H1 (cell line): ENCODE measurements around the gene STAC2. TPM values are rescaled to one million over a fixed set of nuclear protein-coding genes. Genes with fewer than 3 reads are reported as not detected.

Experiments used
- CTCF ChIA-PET: fragments of 300-600 bp; sonication (Branson Sonifier 250); formaldehyde crosslinking; loops from one replicate; lab custom pipeline; 2021; ENCODE audit not compliant: partially characterized antibody; lab: Charles Lee
- POLR2A ChIA-PET: fragments of 300-600 bp; sonication (Branson Sonifier 250); formaldehyde crosslinking; loops from one replicate; lab custom pipeline; 2021; ENCODE audit warnings: inconsistent platforms; ENCODE audit not compliant: partially characterized antibody; lab: Charles Lee
- DNase-seq, 2 experiments: peaks; one replicate each; pipeline versions ENCODE4 v3.0.0 to v3.0.0-alpha.2; 2010 to 2022; ENCODE audit warnings: low spot score in 2 of 2, low read depth in 1 of 2, mixed read lengths in 1 of 2
- FAIRE-seq: peaks from 2 replicates; lab custom pipeline; 2011; peaks lifted over from hg19 to GRCh38; lab: Jason Lieb, UNC
- H2AFZ ChIP-seq: 2 replicates; pipeline ENCODE4 v1.8.1; 2012; ENCODE audit warnings: low read length, inconsistent platforms
- H2AK5ac ChIP-seq: 2 replicates; pipeline ENCODE4 v1.6.1; 2013; ENCODE audit warnings: low read depth, low read length
- H2BK120ac ChIP-seq: replicated peaks from 2 replicates; pipeline ENCODE3; 2013; ENCODE audit warnings: low read depth, low read length, inconsistent platforms
- H2BK12ac ChIP-seq: 2 replicates; pipeline ENCODE4 v1.6.1; 2013; ENCODE audit warnings: low read depth, low read length
- H2BK15ac ChIP-seq: 2 replicates; pipeline ENCODE4 v1.6.1; 2013; ENCODE audit warnings: low read length
- H2BK20ac ChIP-seq: 2 replicates; pipeline ENCODE4 v1.6.1; 2013; ENCODE audit warnings: low read length
- H2BK5ac ChIP-seq: 2 replicates; pipeline ENCODE4 v1.6.1; 2013; ENCODE audit warnings: low read depth, low read length
- H3K14ac ChIP-seq: 2 replicates; pipeline ENCODE4 v1.6.1; 2013; ENCODE audit warnings: inconsistent platforms; ENCODE audit not compliant: insufficient read length
- H3K18ac ChIP-seq: 2 replicates; pipeline ENCODE4 v1.6.1; 2013; ENCODE audit warnings: low read length; ENCODE audit errors: extremely low read depth
- H3K23ac ChIP-seq: 2 replicates; pipeline ENCODE4 v1.6.1; 2013; ENCODE audit warnings: inconsistent platforms; ENCODE audit not compliant: insufficient read length
- H3K23me2 ChIP-seq: 2 replicates; pipeline ENCODE4 v1.6.1; 2013; ENCODE audit warnings: low read depth, low read length
- H3K27ac ChIP-seq: 2 replicates; pipeline ENCODE4 v1.6.1; 2011; ENCODE audit warnings: low read depth, low read length, inconsistent platforms
- H3K27me3 ChIP-seq, 4 experiments: replicated peaks in 1 of 4; 1 replicate in 1 of 4; 2 replicates in 3 of 4; pipeline versions ENCODE4 v1.6.1 to v1.8.1; 2011 to 2013; ENCODE audit warnings: low read length in 3 of 4, mild to moderate bottlenecking in 3 of 4, inconsistent platforms in 2 of 4, mixed read lengths in 2 of 4, moderate library complexity in 1 of 4; ENCODE audit not compliant: control insufficient read depth in 3 of 4, insufficient read depth in 3 of 4; ENCODE audit errors: extremely low read depth in 1 of 4
- H3K36me3 ChIP-seq, 4 experiments: 2 replicates each; pipeline versions ENCODE4 v1.6.1 to v1.8.1; 2011 to 2013; ENCODE audit warnings: mild to moderate bottlenecking in 4 of 4, low read length in 3 of 4, moderate library complexity in 2 of 4, control low read depth in 1 of 4, inconsistent platforms in 1 of 4; ENCODE audit not compliant: insufficient read depth in 4 of 4, control insufficient read depth in 2 of 4
- H3K4ac ChIP-seq: replicated peaks from 2 replicates; pipeline ENCODE3; 2013; ENCODE audit warnings: low read length, low read depth, mixed read lengths, inconsistent platforms; ENCODE audit not compliant: insufficient read length
- H3K4me1 ChIP-seq, 4 experiments: replicated peaks in 1 of 4; 1 replicate in 1 of 4; 2 replicates in 3 of 4; pipeline versions ENCODE4 v1.6.1 to v1.8.1; 2011 to 2013; ENCODE audit warnings: low read length in 3 of 4, inconsistent platforms in 2 of 4, mixed read lengths in 1 of 4; ENCODE audit not compliant: insufficient read depth in 4 of 4, control insufficient read depth in 3 of 4
- H3K4me2 ChIP-seq, 2 experiments: 2 replicates each; pipeline versions ENCODE4 v1.6.1 to v1.8.1; 2011 to 2013; ENCODE audit warnings: low read depth in 2 of 2, low read length in 2 of 2, control low read depth in 1 of 2, inconsistent platforms in 1 of 2, mild to moderate bottlenecking in 1 of 2; ENCODE audit not compliant: insufficient read depth in 1 of 2
- H3K4me3 ChIP-seq, 4 experiments: fragments of 200-600, 300-600 bp in 1 of 4; sonication (generic), shearing (Covaris generic), sonication (Bioruptor Twin) in 1 of 4; 2 replicates each; pipeline versions ENCODE4 v1.5.1 to v1.8.1; 2011 to 2016; ENCODE audit warnings: low read length in 4 of 4, low read depth in 3 of 4, control low read depth in 2 of 4, inconsistent platforms in 2 of 4, mild to moderate bottlenecking in 2 of 4, mixed read lengths in 1 of 4, moderate library complexity in 1 of 4; ENCODE audit not compliant: insufficient read depth in 2 of 4; ENCODE audit errors: extremely low read depth in 1 of 4
- H3K56ac ChIP-seq: replicated peaks from 2 replicates; pipeline ENCODE3; 2013; ENCODE audit warnings: low read depth, mild to moderate bottlenecking, mixed read lengths, low read length, inconsistent platforms; ENCODE audit not compliant: insufficient read length
- H3K79me1 ChIP-seq: 2 replicates; pipeline ENCODE4 v1.6.1; 2013; ENCODE audit warnings: low read depth, low read length, control low read depth
- H3K79me2 ChIP-seq, 2 experiments: 2 replicates each; pipeline versions ENCODE4 v1.6.1 to v1.8.1; 2012 to 2013; ENCODE audit warnings: low read length in 2 of 2, mild to moderate bottlenecking in 2 of 2, inconsistent platforms in 1 of 2; ENCODE audit not compliant: insufficient read depth in 2 of 2, control insufficient read depth in 1 of 2
- H3K9ac ChIP-seq, 4 experiments: replicated peaks in 1 of 4; 1 replicate in 1 of 4; 2 replicates in 3 of 4; pipeline versions ENCODE4 v1.6.1 to v1.8.1; 2011 to 2013; ENCODE audit warnings: low read depth in 3 of 4, low read length in 3 of 4, control low read depth in 2 of 4, mild to moderate bottlenecking in 2 of 4, moderate library complexity in 2 of 4, inconsistent platforms in 1 of 4; ENCODE audit errors: extremely low read depth in 1 of 4
- H3K9me3 ChIP-seq, 2 experiments: 2 replicates each; pipeline versions ENCODE4 v1.6.1 to v1.8.1; 2012 to 2013; ENCODE audit warnings: mild to moderate bottlenecking in 2 of 2, moderate library complexity in 2 of 2, control low read depth in 1 of 2, inconsistent platforms in 1 of 2, low read depth in 1 of 2, low read length in 1 of 2, mixed read lengths in 1 of 2; ENCODE audit not compliant: insufficient read depth in 2 of 2
- H4K20me1 ChIP-seq, 2 experiments: replicated peaks in 1 of 2; 2 replicates each; pipeline versions ENCODE3 to v1.8.1; 2011 to 2013; ENCODE audit warnings: inconsistent platforms in 2 of 2, low read length in 2 of 2, mild to moderate bottlenecking in 1 of 2; ENCODE audit not compliant: insufficient read depth in 2 of 2, control insufficient read depth in 1 of 2
- H4K5ac ChIP-seq: 2 replicates; pipeline ENCODE4 v1.6.1; 2013; ENCODE audit warnings: low read length, low read depth, mixed read lengths, inconsistent platforms; ENCODE audit not compliant: insufficient read length
- H4K8ac ChIP-seq: 2 replicates; pipeline ENCODE4 v1.8.0; 2013; ENCODE audit warnings: mild to moderate bottlenecking, moderate library complexity, low read length, inconsistent platforms; ENCODE audit not compliant: insufficient read depth; ENCODE audit errors: extremely low read depth
- H4K91ac ChIP-seq: replicated peaks from 2 replicates; pipeline ENCODE3; 2013; ENCODE audit warnings: low read length, mixed read lengths, inconsistent platforms; ENCODE audit not compliant: insufficient read length
- BACH1 ChIP-seq: IDR thresholded peaks from 2 replicates; pipeline ENCODE4 v1.6.1; 2012; ENCODE audit warnings: low read length, improper control_type of control experiment
- BCL11A ChIP-seq, 2 experiments: IDR thresholded peaks; one replicate each; pipeline ENCODE4 v1.6.1; 2011; ENCODE audit warnings: low read depth in 2 of 2, low read length in 2 of 2, mild to moderate bottlenecking in 2 of 2
- CEBPB ChIP-seq: IDR thresholded peaks from 2 replicates; pipeline ENCODE4 v1.6.1; 2012; ENCODE audit warnings: low read depth, low read length
- CREB1 ChIP-seq: IDR thresholded peaks from 2 replicates; pipeline ENCODE4 v1.6.1; 2012; ENCODE audit warnings: inconsistent platforms
- JUN ChIP-seq: IDR thresholded peaks from 2 replicates; pipeline ENCODE4 v1.6.1; 2011; ENCODE audit warnings: low read depth, mild to moderate bottlenecking, improper control_type of control experiment, low read length
- JUND ChIP-seq: IDR thresholded peaks from 2 replicates; pipeline ENCODE4 v1.6.1; 2011; ENCODE audit warnings: mild to moderate bottlenecking, improper control_type of control experiment, low read length
- PHF8 ChIP-seq: fragments of 200-600 bp; sonication (generic); conservative IDR thresholded peaks from 2 replicates; pipeline ENCODE4 v1.7.1; 2012; ENCODE audit warnings: low read depth, mild to moderate bottlenecking, inconsistent platforms, low read length, moderate library complexity
- RNF2 ChIP-seq: fragments of 200-900, 300-1000 bp; sonication (generic); IDR thresholded peaks from 2 replicates; pipeline ENCODE4 v1.7.1; 2016; ENCODE audit warnings: borderline replicate concordance, low read depth, mild to moderate bottlenecking, antibody characterized with exemption, low read length; ENCODE audit not compliant: poor library complexity, severe bottlenecking; ENCODE audit errors: missing control alignments
- SIRT6 ChIP-seq: IDR thresholded peaks from one replicate; pipeline ENCODE4 v1.7.1; 2012; ENCODE audit warnings: low read length, inconsistent platforms
- SIX5 ChIP-seq: IDR thresholded peaks from 2 replicates; pipeline ENCODE4 v1.6.1; 2011; ENCODE audit warnings: mild to moderate bottlenecking, low read depth, low read length
- TAF1 ChIP-seq: IDR thresholded peaks from 2 replicates; pipeline ENCODE4 v1.6.1; 2011; ENCODE audit warnings: mild to moderate bottlenecking, low read depth, low read length
- TBP ChIP-seq: IDR thresholded peaks from 2 replicates; pipeline ENCODE4 v1.6.1; 2011; ENCODE audit warnings: low read depth, low read length, improper control_type of control experiment
- YY1 ChIP-seq: IDR thresholded peaks from 2 replicates; pipeline ENCODE4 v1.6.1; 2011; ENCODE audit warnings: low read depth, mild to moderate bottlenecking, low read length
- ZNF274 ChIP-seq: IDR thresholded peaks from 2 replicates; pipeline ENCODE4 v1.7.0; 2012; ENCODE audit warnings: low read length, borderline replicate concordance; ENCODE audit errors: extremely low read depth
- WGBS, 2 experiments: shearing (Covaris generic) in 1 of 2; methylation state at CpG; one replicate each; pipeline versions ENCODE4 v1.1.6 to v1.1.7; 2013 to 2015; ENCODE audit warnings: low lambda C conversion rate in 2 of 2, mixed read lengths in 2 of 2, inconsistent platforms in 1 of 2, low coverage in 1 of 2, missing lambda C conversion rate in 1 of 2; ENCODE audit not compliant: insufficient replicate concordance in 2 of 2, insufficient coverage in 1 of 2, insufficient read length in 1 of 2; ENCODE audit errors: extremely low coverage in 1 of 2, missing lambda C conversion rate in 1 of 2; 5-methylcytosine and 5-hydroxymethylcytosine counted together
- polyA plus RNA-seq, 7 experiments: library from polyadenylated mRNA; depleted of rRNA in 3 of 7; stranded (reverse) in 5 of 7; unstranded in 2 of 7; fragments of >200 nt in 5 of 7; fragments of 200-250 nt in 2 of 7; gene quantifications; 1 replicate in 5 of 7; 2 replicates in 1 of 7; 4 replicates in 1 of 7; pipeline versions ENCODE4 v1.2.1 to v1.2.3, GENCODE V29; 2011 to 2013; ENCODE audit warnings: missing spikeins in 2 of 7, mixed read lengths in 2 of 7
- total RNA-seq: library from RNA; stranded (reverse); fragmentation: NEBNext Ultra II Directional; extraction: Animal tissue kit (Norgen Biotek cat#: 25700); gene quantifications from 2 replicates; pipeline ENCODE4 v1.2.1, GENCODE V29; 2021

The STAC2 gene
- total and polyA plus RNA-seq, 2 of the 8 experiments (the other 6 are each of a cell fraction or from before 2014, with no cell fraction given): 1.5 to 6.0 TPM

DNA sequence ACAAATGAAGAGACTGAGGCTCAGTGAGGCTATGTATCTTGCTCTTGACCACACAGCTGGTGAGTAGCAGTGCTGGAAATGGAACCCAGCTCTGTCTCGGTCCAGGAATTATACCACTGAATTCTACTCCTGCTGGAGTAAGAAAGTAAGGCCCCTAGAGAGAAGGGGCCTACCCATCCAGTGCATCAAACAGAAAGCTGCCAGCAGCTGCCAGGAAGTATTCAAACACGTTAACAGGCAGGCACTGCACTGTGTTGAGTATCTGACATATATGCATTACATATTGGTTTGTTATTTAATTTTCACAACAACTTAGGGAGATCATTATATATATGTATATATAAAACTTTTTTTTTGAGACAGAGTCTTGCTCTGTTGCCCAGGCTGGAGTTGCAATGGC lies 63.8 kb downstream of the STAC2 start:
- 0 out of 2 replicates have a peak overlapping the region, but pooled peaks have one; percentile 60 for H2BK12ac ChIP-seq
- ChIA-PET CTCF (interaction anchor here (0.6 to 10.8 kb wide), 7 partner anchors 7 to 270 kb away, joined by 3 to 151 read pairs (median 4); no protein-coding TSS in a partner anchor), POLR2A (interaction anchor here (3.8 kb wide), 1 partner anchor 12 kb away, joined by 11 read pairs; no protein-coding TSS in a partner anchor)
- H2BK120ac ChIP-seq: no peak overlapping the region
- H3K9me3 ChIP-seq: no peaks in the 10 kb centered on the region
- H3K56ac ChIP-seq: no peak overlapping the region
- H3K36me3 ChIP-seq: no peaks in the 10 kb centered on the region
- H2BK15ac ChIP-seq: no peak overlapping the region
- no peak overlapping the region for H3K14ac ChIP-seq
- no peak overlapping the region for H2BK5ac ChIP-seq
- H3K9ac ChIP-seq: no peak overlapping the region
- no peak overlapping the region; the same call in 1 of the 2 replicates for H2AK5ac ChIP-seq
- no peak overlapping the region for H2AFZ ChIP-seq
- DNase-seq (no peak), FAIRE-seq (no peak)
- no peak overlapping the region for H4K91ac ChIP-seq
- WGBS, 2 experiments: 84% methylated on average over 2 of the region's 2 CpGs; no CpG with 5 or more reads in 1 of the 2 experiments
- H4K8ac ChIP-seq: no peak overlapping the region
- 0 out of 2 replicates have a peak overlapping the region, but pooled peaks have one; percentile 15 for H2BK20ac ChIP-seq
- H3K4me1 ChIP-seq: peaks cover 0 to 8% (median 6%) of the 10 kb centered on the region in 4 experiments; a peak in 5 of 7 replicates
- H3K4me3 ChIP-seq: no peak overlapping the region
- no peak overlapping the region for H3K4me2 ChIP-seq
- H3K27ac ChIP-seq: no peak overlapping the region
- TF ChIP-seq RNF2 (no peak), JUND (no peak), YY1 (no peak), BCL11A (IDR thresholded peaks at IDR 0.05; ENCODE audit: low read depth in 2 of 2, low read length in 2 of 2) (no peak), PHF8 (no peak), CEBPB (no peak), SIX5 (no peak), CREB1 (no peak), ZNF274 (no peak), BACH1 (no peak), TAF1 (no peak), JUN (no peak), SIRT6 (no peak), TBP (no peak)
- H3K23ac ChIP-seq: no peak overlapping the region
- no peak overlapping the region for H3K4ac ChIP-seq
- no peak overlapping the region for H4K5ac ChIP-seq
- H3K79me1 ChIP-seq: no peaks in the 10 kb centered on the region
- no peaks in the 10 kb centered on the region for H3K79me2 ChIP-seq
- H3K23me2 ChIP-seq: peaks cover 12% of the 10 kb centered on the region; the same call in 1 of the 2 replicates
- H3K18ac ChIP-seq: no peak overlapping the region
- H3K27me3 ChIP-seq: peaks cover 14 to 23% (median 21%) of the 10 kb centered on the region in 4 experiments
- H4K20me1 ChIP-seq: no peaks in the 10 kb centered on the region
